Measurements from ENCODE around the gene HOXD13.

DNA sequence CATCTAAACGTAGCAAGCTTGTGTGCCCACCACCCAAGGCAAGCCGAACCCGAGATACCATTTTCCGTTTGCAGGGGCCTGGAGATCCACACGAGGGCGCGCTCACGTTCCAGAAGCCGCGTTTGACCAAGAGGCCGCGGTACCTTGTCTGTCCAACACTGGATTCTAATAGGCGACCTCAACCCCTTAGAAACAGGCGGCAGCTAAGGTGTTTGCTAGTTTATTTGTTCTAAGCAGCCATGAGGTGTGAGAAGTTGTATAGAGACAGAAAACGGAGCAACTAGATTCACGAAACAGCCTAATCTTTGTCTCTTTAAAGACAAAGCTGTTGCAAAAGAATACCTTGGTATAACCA, 18.8 kb downstream of the HOXD13 start:
- no peak for TF ChIP-seq POLR2A (IDR thresholded peaks at IDR 0.05)
- TF ChIP-seq, protein P1, sequence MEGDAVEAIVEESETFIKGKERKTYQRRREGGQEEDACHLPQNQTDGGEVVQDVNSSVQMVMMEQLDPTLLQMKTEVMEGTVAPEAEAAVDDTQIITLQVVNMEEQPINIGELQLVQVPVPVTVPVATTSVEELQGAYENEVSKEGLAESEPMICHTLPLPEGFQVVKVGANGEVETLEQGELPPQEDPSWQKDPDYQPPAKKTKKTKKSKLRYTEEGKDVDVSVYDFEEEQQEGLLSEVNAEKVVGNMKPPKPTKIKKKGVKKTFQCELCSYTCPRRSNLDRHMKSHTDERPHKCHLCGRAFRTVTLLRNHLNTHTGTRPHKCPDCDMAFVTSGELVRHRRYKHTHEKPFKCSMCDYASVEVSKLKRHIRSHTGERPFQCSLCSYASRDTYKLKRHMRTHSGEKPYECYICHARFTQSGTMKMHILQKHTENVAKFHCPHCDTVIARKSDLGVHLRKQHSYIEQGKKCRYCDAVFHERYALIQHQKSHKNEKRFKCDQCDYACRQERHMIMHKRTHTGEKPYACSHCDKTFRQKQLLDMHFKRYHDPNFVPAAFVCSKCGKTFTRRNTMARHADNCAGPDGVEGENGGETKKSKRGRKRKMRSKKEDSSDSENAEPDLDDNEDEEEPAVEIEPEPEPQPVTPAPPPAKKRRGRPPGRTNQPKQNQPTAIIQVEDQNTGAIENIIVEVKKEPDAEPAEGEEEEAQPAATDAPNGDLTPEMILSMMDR (IDR thresholded peaks at IDR 0.05), result no peak
